GM18517 (cell line): ENCODE results near the gene GSC.
"Not testable (repeated sequence)": the region's sequence is repeated elsewhere in the genome, so short reads cannot be mapped to it uniquely, and the experiment has no call there.

Experiments
- ATAC-seq: cut with Tn5 transposase; IDR thresholded peaks from one replicate; pipeline ENCODE4 v1.9.1; 2021; ENCODE audit warnings: mild to moderate bottlenecking, moderate library complexity; ENCODE audit not compliant: unreplicated experiment

The GSC gene

DNA sequence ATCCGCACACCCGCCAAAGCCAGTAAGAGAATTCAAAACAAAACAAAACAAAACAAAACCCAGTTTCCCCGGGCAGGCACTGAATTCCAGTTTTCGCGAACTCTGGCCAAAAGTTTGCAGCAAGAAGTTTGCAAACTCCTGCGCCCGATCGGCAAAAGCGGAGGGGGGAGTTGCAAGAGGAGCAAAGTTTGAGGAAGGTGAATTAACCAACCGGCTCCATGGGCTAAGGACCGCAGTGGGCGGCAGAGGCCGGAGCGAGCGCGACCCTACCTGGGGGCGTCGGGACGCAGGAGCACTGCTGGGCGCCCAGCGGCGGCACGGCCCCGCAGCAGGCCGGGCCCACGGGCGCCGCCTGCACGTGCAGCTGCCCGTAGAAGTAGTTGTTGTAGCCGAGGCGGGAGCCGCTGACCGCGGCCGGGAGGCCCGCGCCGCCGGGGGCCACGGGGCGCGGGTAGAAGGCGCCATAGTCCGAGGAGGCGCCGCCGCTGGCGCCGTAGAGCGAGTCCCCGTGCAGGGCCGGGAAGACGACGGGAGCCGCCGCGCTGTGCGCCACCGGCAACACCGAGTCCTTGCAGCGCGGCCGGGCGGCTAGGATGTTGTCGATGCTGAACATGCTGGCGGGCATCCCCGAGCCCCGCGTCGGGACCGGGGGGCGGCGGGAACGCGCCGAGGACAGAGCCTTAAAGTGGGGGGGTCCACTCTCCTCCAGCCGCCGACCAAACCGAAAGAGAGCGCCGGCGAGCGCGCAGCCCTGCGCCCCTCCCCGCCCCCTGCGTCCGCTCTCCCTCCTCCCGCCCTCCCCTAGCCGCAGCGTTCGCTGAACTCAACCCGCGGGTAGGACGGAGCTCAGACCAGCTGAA, at the start of gene GSC:
Gene GSC (minus strand): TSS at position 723 of the 860 bp plus-strand sequence. CDS start 98 bp downstream, at position 625.
- no peak for ATAC-seq

- ATAC-seq = no peak
Measured at GRCh38 chr14:94819531-94819930, 49.6 kb upstream of the GSC start.

DNA sequence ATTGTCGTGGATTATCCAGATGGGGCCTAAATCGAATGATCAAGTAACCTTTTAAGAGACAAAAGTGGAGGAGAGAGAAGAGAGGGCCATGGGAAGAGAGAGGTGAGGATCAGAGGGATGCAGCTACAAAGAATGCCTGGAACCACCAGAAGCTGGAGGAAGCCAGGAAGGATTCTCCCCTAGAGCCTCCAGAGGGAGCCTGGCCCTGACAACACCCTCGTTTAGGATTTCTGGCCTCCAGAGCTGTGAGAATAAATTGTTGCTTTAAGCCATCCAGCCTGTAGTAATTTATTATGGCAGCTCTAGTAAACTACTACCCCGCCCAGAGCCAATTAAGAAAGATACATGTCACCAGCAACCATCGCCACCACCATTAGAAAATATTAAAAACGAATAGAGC, 46.2 kb upstream of the GSC start:
- ATAC-seq = no peak

DNA sequence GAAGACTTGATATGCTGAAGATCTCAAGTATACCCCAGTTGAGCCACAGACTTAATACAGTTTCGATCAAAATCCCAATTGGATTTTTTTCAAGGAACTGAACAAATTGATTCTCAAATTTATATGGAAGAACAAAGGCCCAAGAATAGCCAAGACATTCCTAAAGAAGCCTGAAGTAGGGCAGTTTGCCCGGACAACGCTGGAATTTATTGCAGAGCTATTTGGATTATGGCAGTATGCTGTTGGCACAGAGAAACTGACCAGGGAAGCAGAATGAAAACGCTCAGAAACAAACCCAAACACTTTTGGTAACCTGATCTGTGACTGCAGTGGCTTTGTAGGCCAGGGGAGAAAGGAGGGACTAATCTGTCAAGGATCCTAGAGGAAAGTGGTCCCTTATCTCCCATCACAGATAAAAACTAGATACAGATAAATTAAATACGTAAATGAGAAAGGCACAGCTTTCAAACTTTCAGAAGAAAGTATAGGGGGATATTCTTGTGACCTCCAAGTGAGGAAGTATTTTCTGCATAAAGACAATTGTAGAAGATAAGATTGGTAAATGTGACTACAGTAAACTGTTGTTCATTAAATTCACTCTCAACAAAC, 35.9 kb upstream of the GSC start:
- ATAC-seq = no peak

DNA sequence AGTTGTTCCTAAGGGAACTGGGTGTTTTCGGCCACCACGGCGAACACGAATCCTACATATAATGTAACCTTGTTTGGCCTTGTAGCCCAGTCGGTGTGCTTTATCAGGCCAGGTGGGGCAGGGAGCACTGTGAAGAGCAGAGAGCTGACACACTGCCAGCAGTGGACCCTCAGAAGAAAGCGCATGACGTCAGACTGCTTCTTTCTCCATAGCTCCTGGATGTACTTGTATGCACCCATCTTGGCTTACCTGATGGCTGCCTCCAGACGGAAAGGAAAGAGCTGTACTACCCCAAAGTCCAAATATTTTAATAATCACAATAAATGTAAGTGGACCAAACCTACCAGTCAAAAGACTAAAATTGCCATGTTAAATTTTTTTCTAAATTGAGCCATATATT, 31.3 kb upstream of the GSC start:
- no peak for ATAC-seq

- not testable (repeated sequence) for ATAC-seq
Measured at GRCh38 chr14:94800764-94801163, 30.9 kb upstream of the GSC start.

DNA sequence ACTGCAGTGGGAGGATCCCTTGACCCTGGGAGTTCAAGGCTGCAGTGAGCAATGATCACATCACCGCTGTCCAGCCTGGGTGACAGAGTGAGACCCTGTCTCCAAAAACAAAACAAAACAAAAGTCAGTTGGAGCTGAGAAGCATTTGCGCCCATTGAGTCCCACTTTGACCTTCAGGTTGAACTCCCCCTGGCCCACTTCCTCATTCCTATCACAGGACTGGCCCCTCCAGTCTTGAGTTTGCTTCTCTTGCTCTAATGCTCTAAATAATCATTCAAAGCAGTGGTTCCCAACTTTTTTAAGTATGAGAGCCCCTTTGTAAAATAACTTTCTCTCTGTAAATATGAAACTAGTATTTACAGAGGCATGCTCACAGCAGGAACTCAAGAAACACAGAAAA, 28.0 kb upstream of the GSC start:
- no peak for ATAC-seq

DNA sequence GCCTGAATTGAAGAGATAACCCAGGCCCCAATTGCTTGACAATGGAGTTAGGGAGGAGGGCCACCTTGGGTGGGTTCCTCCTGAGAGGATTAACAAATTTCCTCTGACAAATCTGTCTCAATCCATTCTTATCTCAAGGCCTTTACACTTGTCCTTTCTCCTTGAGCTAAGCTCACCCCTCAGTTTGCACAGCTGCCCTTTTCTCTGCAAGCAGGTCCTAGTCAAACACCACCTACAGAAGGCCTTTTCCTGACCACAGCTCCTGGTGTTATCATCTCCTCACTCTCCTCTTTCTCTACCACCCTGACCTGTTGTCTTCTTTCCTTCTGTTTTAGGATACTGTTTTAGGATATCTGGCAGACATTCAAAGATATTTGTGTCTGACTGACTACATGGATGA, 26.4 kb upstream of the GSC start:
- no peak for ATAC-seq

DNA sequence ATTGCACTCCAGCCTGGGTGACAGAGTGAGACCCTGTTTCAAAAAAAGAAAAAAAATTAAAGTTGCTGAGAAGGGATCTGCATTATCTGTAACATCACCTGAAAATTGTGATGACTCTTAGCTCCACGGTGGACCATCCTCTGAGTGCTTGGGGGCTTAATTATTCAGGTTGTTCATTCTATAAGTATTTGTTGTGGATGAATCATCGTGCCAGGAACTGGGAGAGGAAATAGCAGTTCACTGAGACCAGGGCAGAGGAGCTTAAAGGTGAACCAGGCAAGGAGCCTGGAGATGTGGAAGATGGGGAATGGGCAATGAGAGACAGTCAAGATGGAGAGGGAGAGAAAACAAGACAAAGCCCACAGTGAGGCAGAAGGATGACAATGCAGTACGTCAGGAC, 25.5 kb upstream of the GSC start:
- ATAC-seq = no peak

DNA sequence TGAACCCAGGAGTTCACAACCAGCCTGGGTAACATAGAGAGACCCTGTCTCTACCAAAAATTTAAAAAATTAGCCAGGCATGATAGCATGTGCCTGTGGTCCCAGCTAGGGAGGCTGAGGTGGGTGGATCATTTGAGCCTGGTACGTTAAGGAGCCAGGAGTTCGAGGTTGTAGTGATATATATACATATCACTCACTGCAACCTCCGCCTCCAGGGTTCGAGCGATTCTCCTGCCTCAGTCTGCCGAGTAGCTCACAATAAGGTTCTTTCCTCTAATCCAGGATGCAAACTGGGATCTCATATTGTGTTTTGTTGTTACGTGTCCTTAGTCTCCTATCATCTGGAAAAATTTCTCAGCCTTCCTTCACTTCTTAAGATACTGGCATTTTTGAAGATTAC, 24.0 kb upstream of the GSC start:
- ATAC-seq = no peak

DNA sequence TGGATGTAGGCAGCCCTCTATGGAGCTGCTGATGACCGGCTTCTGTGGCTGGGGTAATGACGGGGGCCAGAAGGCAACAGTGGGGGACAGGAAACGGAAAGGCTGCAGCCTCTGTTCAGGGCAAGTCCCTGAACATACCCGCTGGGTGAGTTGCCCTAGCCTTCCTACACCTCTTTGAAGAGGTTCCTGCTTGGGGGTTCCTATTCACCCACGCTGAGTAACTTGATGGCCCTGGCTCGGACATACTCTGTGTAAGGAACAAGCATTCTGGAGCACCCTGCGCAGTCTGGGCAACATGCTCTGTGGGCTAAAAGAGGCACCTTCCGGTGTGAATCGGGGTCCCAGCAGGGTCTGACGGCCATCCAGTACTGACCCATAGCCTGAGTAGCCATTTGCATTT, 17.7 kb upstream of the GSC start:
- no peak for ATAC-seq

GRCh38 chr14:94787092-94787491, 17.2 kb upstream of the GSC start:
- ATAC-seq = no peak

DNA sequence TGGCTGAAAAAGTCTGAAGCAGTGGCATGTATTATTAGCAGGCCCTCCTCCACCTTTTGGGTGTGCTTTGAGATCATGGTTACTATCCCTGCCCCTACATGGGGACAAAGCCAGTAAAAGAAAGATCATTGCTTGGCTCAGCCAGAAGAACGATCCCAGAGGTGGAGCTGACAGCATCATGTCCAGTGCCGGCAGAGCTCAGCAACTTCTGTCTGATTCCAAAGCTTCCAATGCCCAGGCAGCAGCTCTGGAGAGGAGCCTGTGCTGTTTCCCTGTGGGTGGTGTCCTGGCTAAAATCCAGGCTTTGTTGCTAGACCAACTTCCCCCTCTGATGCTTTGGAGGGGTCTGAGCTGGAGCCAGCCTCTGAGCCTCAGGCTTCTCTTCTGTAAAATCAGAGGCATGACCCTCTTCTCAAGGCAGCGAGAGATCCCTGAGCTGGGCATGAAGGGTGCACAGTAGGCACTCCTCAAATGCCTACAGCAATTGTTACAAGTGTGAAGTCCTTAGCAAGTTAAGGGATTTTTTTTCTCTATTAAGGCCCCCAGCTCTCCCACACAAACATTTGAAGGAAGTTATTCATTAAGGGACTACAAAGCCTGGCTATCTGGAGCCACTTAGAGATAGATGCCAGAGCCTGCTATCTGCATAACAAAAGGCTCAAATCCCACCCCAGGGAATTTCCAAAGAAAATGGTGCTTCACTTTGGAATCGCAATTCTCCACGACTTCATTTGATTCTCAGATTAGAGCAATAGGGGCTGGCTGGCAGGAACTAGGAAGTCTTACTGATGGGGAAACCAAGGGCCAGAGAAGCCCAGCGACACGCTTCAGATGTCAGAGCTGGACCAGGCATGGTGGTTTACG, 10.9 kb upstream of the GSC start:
- no peak for ATAC-seq

- ATAC-seq = no peak
Measured at GRCh38 chr14:94779713-94780112, 9.8 kb upstream of the GSC start.

GRCh38 chr14:94775871-94776210, 5.9 kb upstream of the GSC start:
- ATAC-seq = no peak

DNA sequence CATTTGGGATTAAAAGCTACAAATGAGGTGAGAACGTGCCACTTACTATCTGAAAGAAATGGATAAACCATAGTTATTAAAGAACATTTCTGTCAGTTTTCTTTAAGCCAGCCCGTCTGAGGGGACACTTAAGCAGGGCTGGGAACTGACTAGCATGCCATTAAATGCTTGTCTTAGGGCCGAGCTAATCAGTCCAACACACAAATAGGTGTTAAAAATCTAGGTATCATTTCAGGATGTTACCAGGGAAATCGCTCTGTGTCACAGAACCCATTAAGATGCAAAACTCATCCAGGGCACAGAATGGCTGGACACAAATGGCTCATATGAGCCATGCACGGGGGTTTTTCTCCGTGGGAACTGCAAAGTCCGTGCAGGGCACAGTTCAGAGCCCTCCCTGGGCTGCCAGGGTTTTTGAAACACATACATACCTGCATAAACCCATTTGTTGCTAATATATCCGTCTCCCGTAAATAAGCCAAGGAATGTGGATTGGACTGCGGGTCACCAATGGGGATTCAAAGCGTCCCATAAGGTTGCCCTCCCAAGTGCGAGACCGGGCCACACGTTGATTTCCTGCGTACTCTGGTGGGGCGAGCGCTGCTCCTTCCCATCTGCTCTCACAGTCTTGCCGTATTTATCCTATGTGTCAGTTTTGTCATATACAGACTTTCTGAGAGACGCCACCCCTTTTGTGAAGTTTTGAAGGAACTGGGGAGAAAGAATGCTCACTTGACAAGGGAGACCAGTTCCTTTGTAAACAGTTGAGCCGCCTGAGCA, 5.4 kb upstream of the GSC start:
- ATAC-seq = no peak

- ATAC-seq = no peak
Measured at GRCh38 chr14:94774344-94775090, 4.6 kb upstream of the GSC start.

- no peak for ATAC-seq
Measured at GRCh38 chr14:94773655-94774343, 3.9 kb upstream of the GSC start.

DNA sequence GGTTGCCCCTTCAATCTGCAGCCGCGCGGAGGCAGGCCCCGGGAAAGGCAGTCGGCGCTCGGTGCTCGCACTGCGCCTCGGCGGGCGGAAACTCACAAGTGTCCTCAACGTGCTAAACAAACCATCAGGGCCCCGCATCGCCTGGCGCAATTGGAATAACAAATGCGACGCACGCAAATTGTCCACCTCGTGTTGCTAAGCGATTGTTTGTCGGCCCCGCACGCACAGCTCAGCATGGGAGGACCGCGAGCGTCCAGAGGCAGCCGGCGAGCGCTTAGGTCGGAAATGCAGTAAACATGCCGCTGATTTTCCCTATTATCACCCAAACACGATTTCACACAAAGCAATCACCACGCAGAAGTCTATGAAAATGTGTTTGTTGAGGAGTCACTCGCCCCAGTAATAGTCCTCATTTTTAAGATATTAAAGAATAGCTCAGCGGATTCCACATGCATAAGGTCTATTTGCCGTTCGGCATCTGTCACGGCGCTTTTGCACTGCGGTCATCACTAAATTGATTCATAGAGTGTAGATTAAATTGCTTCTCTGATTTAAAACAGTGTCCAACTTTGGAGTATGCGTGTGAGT, 3.2 kb upstream of the GSC start:
- ATAC-seq = no peak
